ENCODE data around the gene CLMN. TPM values are rescaled to one million over a fixed set of nuclear protein-coding genes. Genes with fewer than 3 reads are reported as not detected.

The CLMN gene
- total and polyA plus RNA-seq, 2 of the 13 experiments (the other 11 are each of a cell fraction or from before 2014, with no cell fraction given), result 15.1 to 16.7 TPM

GRCh38 chr14:95300002-95300696 lies 19.6 kb downstream of the CLMN start (continued):
- TF ChIP-seq ZBED4 (CRISPR knock-in tag; IDR thresholded peaks at IDR 0.05; ENCODE audit: borderline replicate concordance) (no peak), XRCC5 (optimal IDR thresholded peaks at IDR 0.05; ENCODE audit: low read length) (peak; percentile 15), ZNF34 (CRISPR knock-in tag; IDR thresholded peaks at IDR 0.05; ENCODE audit: borderline replicate concordance) (no peak), HES4 (CRISPR knock-in tag; IDR thresholded peaks at IDR 0.05; ENCODE audit: borderline replicate concordance) (no peak), SALL1 (CRISPR knock-in tag; IDR thresholded peaks at IDR 0.05) (peak; percentile 64), HNRNPL (IDR thresholded peaks at IDR 0.05; ENCODE audit: low read depth, low read length) (0 out of 2 replicates have a peak, but pooled peaks have one; percentile 32), MYC (CRISPR knock-in tag; IDR thresholded peaks at IDR 0.05; ENCODE audit: borderline replicate concordance) (peak; percentile 56; the same call in 1 of the 2 replicates), ZNF326 (CRISPR knock-in tag; IDR thresholded peaks at IDR 0.05; ENCODE audit: borderline replicate concordance) (no peak), ZNF431 (CRISPR knock-in tag; IDR thresholded peaks at IDR 0.05; ENCODE audit: borderline replicate concordance, low read depth) (no peak), ZKSCAN8 (CRISPR knock-in tag; IDR thresholded peaks at IDR 0.05; ENCODE audit: borderline replicate concordance) (peak; percentile 44; the same call in 1 of the 2 replicates), SOX13 (IDR thresholded peaks at IDR 0.05) (no peak), SOX13 (CRISPR knock-in tag; conservative IDR thresholded peaks at IDR 0.05 in 1 of 2, IDR thresholded peaks at IDR 0.05 in 1 of 2) (peak in 1 of 2 experiments; percentile 64; a peak in 2 of 4 replicates), TCF7L2 (IDR thresholded peaks at IDR 0.05; ENCODE audit: low read depth, low read length) (peak; percentile 33; the same call in 1 of the 2 replicates), RCOR2 (CRISPR knock-in tag; IDR thresholded peaks at IDR 0.05) (0 out of 2 replicates have a peak, but pooled peaks have one; percentile 32), SRF (IDR thresholded peaks at IDR 0.05; ENCODE audit: low read depth, low read length) (0 out of 2 replicates have a peak, but pooled peaks have one; percentile 23), SAP130 (CRISPR knock-in tag; IDR thresholded peaks at IDR 0.05; ENCODE audit: low read depth) (peak; percentile 62), NFKBIZ (CRISPR knock-in tag; IDR thresholded peaks at IDR 0.05) (no peak), ZNF331 (CRISPR knock-in tag; IDR thresholded peaks at IDR 0.05) (peak; percentile 60), ZNF749 (CRISPR knock-in tag; IDR thresholded peaks at IDR 0.05; ENCODE audit: borderline replicate concordance) (no peak), ZBTB39 (CRISPR knock-in tag; IDR thresholded peaks at IDR 0.05) (peak; percentile 18; the same call in 1 of the 2 replicates)
- TF ChIP-seq, protein P1, sequence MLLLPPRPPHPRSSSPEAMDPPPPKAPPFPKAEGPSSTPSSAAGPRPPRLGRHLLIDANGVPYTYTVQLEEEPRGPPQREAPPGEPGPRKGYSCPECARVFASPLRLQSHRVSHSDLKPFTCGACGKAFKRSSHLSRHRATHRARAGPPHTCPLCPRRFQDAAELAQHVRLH (CRISPR knock-in tag; IDR thresholded peaks at IDR 0.05; ENCODE audit: borderline replicate concordance, low read depth), result 0 out of 2 replicates have a peak, but pooled peaks have one; percentile 27
- TF ChIP-seq, protein P2, sequence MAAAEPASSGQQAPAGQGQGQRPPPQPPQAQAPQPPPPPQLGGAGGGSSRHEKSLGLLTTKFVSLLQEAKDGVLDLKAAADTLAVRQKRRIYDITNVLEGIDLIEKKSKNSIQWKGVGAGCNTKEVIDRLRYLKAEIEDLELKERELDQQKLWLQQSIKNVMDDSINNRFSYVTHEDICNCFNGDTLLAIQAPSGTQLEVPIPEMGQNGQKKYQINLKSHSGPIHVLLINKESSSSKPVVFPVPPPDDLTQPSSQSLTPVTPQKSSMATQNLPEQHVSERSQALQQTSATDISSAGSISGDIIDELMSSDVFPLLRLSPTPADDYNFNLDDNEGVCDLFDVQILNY (CRISPR knock-in tag; conservative IDR thresholded peaks at IDR 0.05), result no peak

Measured in HepG2 (cell line).